ENCODE data around the gene CHPF.
A peak's percentile ranks its signal among the peaks of the same experiment; 100 is the strongest.

CHPF gene

GRCh38 chr2:219559156-219559915, 15.7 kb upstream of the CHPF start:
- Histone ChIP-seq H3K4me3 (ENCODE audit: insufficient read depth, low read depth, low read length) (no peak overlapping the region), H3K9me3 (ENCODE audit: control insufficient read depth, low read length) (no peaks in the 10 kb centered on the region), H3K27ac (ENCODE audit: insufficient read depth, low read depth, low read length, poor library complexity, severe bottlenecking) (no peak overlapping the region), H3K36me3 (ENCODE audit: control insufficient read depth, insufficient read depth, low read length) (no peaks in the 10 kb centered on the region), H3K27me3 (ENCODE audit: control insufficient read depth, insufficient read depth, low read length, poor library complexity, severe bottlenecking) (no peaks in the 10 kb centered on the region), H3K4me1 (ENCODE audit: control insufficient read depth, insufficient read depth, low read length) (peaks cover 6% of the 10 kb centered on the region)
- 93 to 94% methylated on average over 19 of the region's 20 CpGs for whole genome bisulfite sequencing, 2 experiments

DNA sequence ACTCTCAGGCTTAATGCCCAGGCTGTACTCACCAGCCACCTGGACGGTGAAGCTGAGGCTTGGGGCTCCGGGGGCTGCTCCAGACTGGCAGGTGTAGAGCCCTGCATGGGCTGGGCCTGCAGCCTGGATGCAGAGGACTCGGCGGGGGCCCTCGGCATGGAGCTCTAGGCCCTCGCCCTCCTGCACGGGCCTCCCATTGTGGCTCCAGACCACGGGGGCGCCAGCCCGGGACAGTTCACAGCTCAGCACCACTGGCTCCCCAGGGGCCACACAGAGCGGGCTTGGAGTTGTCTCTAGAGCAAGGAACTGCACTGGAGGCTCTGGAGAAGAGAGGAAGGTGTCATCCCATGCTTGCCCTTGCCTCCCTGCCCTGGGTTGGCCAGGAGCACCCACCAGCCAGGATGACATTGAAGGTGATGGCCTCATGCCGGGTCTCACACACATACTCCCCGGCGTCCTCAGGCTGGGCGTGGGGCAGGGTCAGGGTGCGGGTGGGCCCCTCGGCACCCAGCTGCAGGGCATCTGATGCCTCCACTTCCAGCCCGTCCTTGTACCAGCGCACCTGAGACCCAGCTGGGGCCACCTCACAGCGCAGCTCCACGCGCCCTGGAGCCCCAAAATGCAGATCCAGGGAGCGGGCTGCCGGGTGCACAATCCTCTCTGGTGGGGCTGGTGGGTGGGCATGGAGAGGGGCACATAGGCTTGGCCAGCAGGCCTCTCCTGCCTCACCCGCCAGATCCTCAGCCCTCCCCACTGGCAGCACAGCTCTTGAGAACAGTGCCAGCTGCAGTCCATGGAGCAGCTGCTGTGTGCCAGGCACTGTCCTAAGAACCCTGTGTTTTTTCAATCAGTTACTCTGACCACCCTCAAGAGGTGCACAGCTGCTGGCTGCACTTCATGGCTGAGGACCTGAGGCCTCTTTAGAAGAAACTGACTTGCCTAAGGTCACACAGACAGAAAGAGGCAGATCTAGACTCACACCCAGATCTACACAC, 14.5 kb upstream of the CHPF start:
- Histone ChIP-seq H3K27me3 (ENCODE audit: control insufficient read depth, insufficient read depth, low read length, poor library complexity, severe bottlenecking) (peaks cover 12% of the 10 kb centered on the region), H3K4me3 (ENCODE audit: insufficient read depth, low read depth, low read length) (no peak overlapping the region), H3K9me3 (ENCODE audit: control insufficient read depth, low read length) (no peaks in the 10 kb centered on the region), H3K4me1 (ENCODE audit: control insufficient read depth, insufficient read depth, low read length) (peaks cover 6% of the 10 kb centered on the region), H3K27ac (ENCODE audit: insufficient read depth, low read depth, low read length, poor library complexity, severe bottlenecking) (no peak overlapping the region), H3K36me3 (ENCODE audit: control insufficient read depth, insufficient read depth, low read length) (no peaks in the 10 kb centered on the region)
- WGBS, 2 experiments, result 94 to 95% methylated on average over 25 of the region's 25 CpGs

DNA sequence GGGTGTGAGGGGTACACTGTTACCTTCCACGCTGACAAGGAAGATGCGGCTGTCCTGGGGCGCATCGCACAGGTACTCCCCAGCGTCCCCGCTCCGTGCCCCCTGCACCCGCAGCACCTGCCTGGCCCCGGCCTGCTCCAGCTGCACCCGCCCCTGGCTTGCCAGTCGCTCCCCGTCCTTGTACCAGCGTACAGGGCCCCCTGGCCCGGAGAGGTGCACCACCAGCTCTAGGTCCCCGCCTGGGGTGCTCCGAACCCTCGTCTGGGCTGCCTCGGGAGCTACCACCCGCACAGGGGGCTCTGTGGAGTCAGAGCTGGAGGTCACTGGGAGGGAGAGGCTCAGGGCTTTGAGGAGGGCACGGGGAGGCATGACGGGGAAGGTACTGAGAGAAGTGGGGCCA, 13.7 kb upstream of the CHPF start:
- no peaks in the 10 kb centered on the region for H3K36me3 ChIP-seq (ENCODE audit: control insufficient read depth, insufficient read depth, low read length)
- 94 to 95% methylated on average over 21 of the region's 21 CpGs for WGBS, 2 experiments
- H3K4me3 ChIP-seq (ENCODE audit: insufficient read depth, low read depth, low read length), result no peak overlapping the region
- peaks cover 18% of the 10 kb centered on the region for H3K27me3 ChIP-seq (ENCODE audit: control insufficient read depth, insufficient read depth, low read length, poor library complexity, severe bottlenecking)
- no peak overlapping the region for H3K27ac ChIP-seq (ENCODE audit: insufficient read depth, low read depth, low read length, poor library complexity, severe bottlenecking)
- no peaks in the 10 kb centered on the region for H3K9me3 ChIP-seq (ENCODE audit: control insufficient read depth, low read length)
- peaks cover 6% of the 10 kb centered on the region for H3K4me1 ChIP-seq (ENCODE audit: control insufficient read depth, insufficient read depth, low read length)

- Histone ChIP-seq H3K9me3 (ENCODE audit: control insufficient read depth, low read length) (no peaks in the 10 kb centered on the region), H3K4me3 (ENCODE audit: insufficient read depth, low read depth, low read length) (no peak overlapping the region), H3K36me3 (ENCODE audit: control insufficient read depth, insufficient read depth, low read length) (no peaks in the 10 kb centered on the region), H3K27ac (ENCODE audit: insufficient read depth, low read depth, low read length, poor library complexity, severe bottlenecking) (no peak overlapping the region), H3K27me3 (ENCODE audit: control insufficient read depth, insufficient read depth, low read length, poor library complexity, severe bottlenecking) (peaks cover 26% of the 10 kb centered on the region), H3K4me1 (ENCODE audit: control insufficient read depth, insufficient read depth, low read length) (peaks cover 8% of the 10 kb centered on the region)
- 95% methylated on average over 19 of the region's 19 CpGs for WGBS, 2 experiments
These were observed 12.8 kb upstream of the CHPF start for GRCh38 chr2:219556413-219556812.

DNA sequence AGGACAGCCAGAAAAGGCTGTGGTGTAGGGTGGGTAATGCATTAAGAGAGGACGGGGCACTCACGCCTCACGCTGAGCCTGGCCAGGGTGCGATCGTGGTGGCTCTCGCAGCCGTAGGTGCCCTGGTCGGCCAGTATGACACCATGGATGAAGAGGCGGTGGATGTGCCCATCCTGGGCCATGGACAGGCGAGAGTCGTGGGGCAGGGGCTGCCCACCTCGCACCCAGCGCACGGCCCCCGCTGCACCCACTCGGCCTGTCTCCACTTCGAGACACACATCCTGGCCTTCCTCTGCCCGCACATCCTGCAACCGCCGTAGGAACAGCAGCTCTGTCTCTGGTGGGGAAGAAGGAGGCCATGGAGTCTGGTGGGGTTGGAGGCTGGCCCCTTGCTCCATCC, 12.3 kb upstream of the CHPF start:
- Histone ChIP-seq H3K27me3 (ENCODE audit: control insufficient read depth, insufficient read depth, low read length, poor library complexity, severe bottlenecking) (peaks cover 31% of the 10 kb centered on the region), H3K36me3 (ENCODE audit: control insufficient read depth, insufficient read depth, low read length) (no peaks in the 10 kb centered on the region), H3K4me3 (ENCODE audit: insufficient read depth, low read depth, low read length) (no peak overlapping the region), H3K27ac (ENCODE audit: insufficient read depth, low read depth, low read length, poor library complexity, severe bottlenecking) (no peak overlapping the region), H3K4me1 (ENCODE audit: control insufficient read depth, insufficient read depth, low read length) (peaks cover 12% of the 10 kb centered on the region), H3K9me3 (ENCODE audit: control insufficient read depth, low read length) (no peaks in the 10 kb centered on the region)
- WGBS, 2 experiments, result 95% methylated on average over 20 of the region's 20 CpGs

GRCh38 chr2:219554350-219554749, 10.7 kb upstream of the CHPF start:
- no peak overlapping the region for H3K4me3 ChIP-seq (ENCODE audit: insufficient read depth, low read depth, low read length)
- peaks cover 14% of the 10 kb centered on the region for H3K4me1 ChIP-seq (ENCODE audit: control insufficient read depth, insufficient read depth, low read length)
- peaks cover 39% of the 10 kb centered on the region for H3K27me3 ChIP-seq (ENCODE audit: control insufficient read depth, insufficient read depth, low read length, poor library complexity, severe bottlenecking)
- 90 to 92% methylated on average over 15 of the region's 15 CpGs for WGBS, 2 experiments
- no peaks in the 10 kb centered on the region for H3K36me3 ChIP-seq (ENCODE audit: control insufficient read depth, insufficient read depth, low read length)
- no peak overlapping the region for H3K27ac ChIP-seq (ENCODE audit: insufficient read depth, low read depth, low read length, poor library complexity, severe bottlenecking)
- H3K9me3 ChIP-seq (ENCODE audit: control insufficient read depth, low read length), result no peaks in the 10 kb centered on the region

- Histone ChIP-seq H3K36me3 (ENCODE audit: control insufficient read depth, insufficient read depth, low read length) (no peaks in the 10 kb centered on the region), H3K4me1 (ENCODE audit: control insufficient read depth, insufficient read depth, low read length) (peaks cover 14% of the 10 kb centered on the region), H3K9me3 (ENCODE audit: control insufficient read depth, low read length) (no peaks in the 10 kb centered on the region), H3K4me3 (ENCODE audit: insufficient read depth, low read depth, low read length) (no peak overlapping the region), H3K27ac (ENCODE audit: insufficient read depth, low read depth, low read length, poor library complexity, severe bottlenecking) (no peak overlapping the region), H3K27me3 (ENCODE audit: control insufficient read depth, insufficient read depth, low read length, poor library complexity, severe bottlenecking) (peaks cover 39% of the 10 kb centered on the region)
- WGBS, 2 experiments, result 82 to 85% methylated on average over 12 of the region's 12 CpGs
These were observed 9.9 kb upstream of the CHPF start for GRCh38 chr2:219553463-219553963.

DNA sequence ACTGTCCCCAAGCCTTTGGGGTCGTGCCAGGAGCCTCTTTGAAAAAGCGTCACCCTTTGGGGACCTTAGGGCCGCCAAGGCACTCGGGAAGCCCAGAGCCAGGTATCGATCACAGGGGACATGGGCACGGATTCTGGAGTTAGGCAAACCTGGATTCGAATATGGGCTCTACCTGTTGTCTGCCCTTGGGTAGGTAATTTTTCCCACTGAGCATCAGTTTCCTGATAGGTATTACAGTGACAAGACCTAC, 9.5 kb upstream of the CHPF start:
- no peaks in the 10 kb centered on the region for H3K9me3 ChIP-seq (ENCODE audit: control insufficient read depth, low read length)
- peaks cover 14% of the 10 kb centered on the region for H3K4me1 ChIP-seq (ENCODE audit: control insufficient read depth, insufficient read depth, low read length)
- 54% methylated on average over 7 of the region's 7 CpGs for WGBS, 2 experiments
- H3K27me3 ChIP-seq (ENCODE audit: control insufficient read depth, insufficient read depth, low read length, poor library complexity, severe bottlenecking), result peaks cover 39% of the 10 kb centered on the region
- no peak overlapping the region for H3K27ac ChIP-seq (ENCODE audit: insufficient read depth, low read depth, low read length, poor library complexity, severe bottlenecking)
- no peaks in the 10 kb centered on the region for H3K36me3 ChIP-seq (ENCODE audit: control insufficient read depth, insufficient read depth, low read length)
- peak overlapping the region; percentile 73 for H3K4me3 ChIP-seq (ENCODE audit: insufficient read depth, low read depth, low read length)

- Histone ChIP-seq H3K36me3 (ENCODE audit: control insufficient read depth, insufficient read depth, low read length) (no peaks in the 10 kb centered on the region), H3K4me3 (ENCODE audit: insufficient read depth, low read depth, low read length) (peak overlapping the region; percentile 73), H3K27me3 (ENCODE audit: control insufficient read depth, insufficient read depth, low read length, poor library complexity, severe bottlenecking) (peaks cover 39% of the 10 kb centered on the region), H3K4me1 (ENCODE audit: control insufficient read depth, insufficient read depth, low read length) (peaks cover 14% of the 10 kb centered on the region), H3K27ac (ENCODE audit: insufficient read depth, low read depth, low read length, poor library complexity, severe bottlenecking) (no peak overlapping the region), H3K9me3 (ENCODE audit: control insufficient read depth, low read length) (no peaks in the 10 kb centered on the region)
- WGBS, 2 experiments, result 1 to 2% methylated on average over 99 of the region's 99 CpGs
These were observed 9.0 kb upstream of the CHPF start for GRCh38 chr2:219552382-219553167.

Data from ectodermal cell (in vitro differentiated cells).